CD4-positive, CD25-positive, alpha-beta regulatory T cell (primary cell): ENCODE results near the gene SGSH. TPM values are rescaled to one million over a fixed set of nuclear protein-coding genes. Genes with fewer than 3 reads are reported as not detected.

Source experiments
- ATAC-seq, 2 donors: fragments of 150-1000 bp; cut with Tn5 transposase; one replicate each; pipeline ENCODE4 v1.10.0; 2021; ENCODE audit warnings: low read depth in 2 of 2, moderate number of reproducible peaks in 2 of 2, moderate library complexity in 1 of 2
- DNase-seq, 3 donors: peaks; one replicate each; pipeline versions ENCODE4 v3.0.0 to v3.0.0-alpha.2; 2012 to 2022; ENCODE audit warnings: mixed read lengths in 1 of 3
- H3K27ac ChIP-seq: one replicate; pipeline ENCODE4 v1.7.0; 2013; ENCODE audit warnings: mild to moderate bottlenecking, low read length; ENCODE audit not compliant: insufficient read depth, poor library complexity, severe bottlenecking
- H3K27me3 ChIP-seq: one replicate; pipeline ENCODE4 v1.7.0; 2013; ENCODE audit warnings: low read length; ENCODE audit not compliant: control insufficient read depth, insufficient read depth
- H3K36me3 ChIP-seq: one replicate; pipeline ENCODE4 v1.7.0; 2013; ENCODE audit warnings: mild to moderate bottlenecking, low read length, moderate library complexity; ENCODE audit not compliant: control insufficient read depth, insufficient read depth
- H3K4me1 ChIP-seq: 2 replicates; pipeline ENCODE4 v1.7.0; 2013; ENCODE audit warnings: mild to moderate bottlenecking, low read length; ENCODE audit not compliant: insufficient read depth, control insufficient read depth, poor library complexity, severe bottlenecking
- H3K4me3 ChIP-seq: one replicate; pipeline ENCODE4 v1.7.0; 2013; ENCODE audit warnings: low read depth, mild to moderate bottlenecking, low read length, moderate library complexity
- H3K9me3 ChIP-seq, 2 experiments: 1 replicate in 1 of 2; 2 replicates in 1 of 2; pipeline ENCODE4 v1.7.0; 2013; ENCODE audit warnings: low read length in 2 of 2, mild to moderate bottlenecking in 1 of 2, moderate library complexity in 1 of 2; ENCODE audit not compliant: control insufficient read depth in 2 of 2
- H3K27ac Mint-ChIP-seq, 3 donors: one replicate each; pipeline ENCODE4 v1.8.0; 2020 to 2022; ENCODE audit warnings: mild to moderate bottlenecking in 3 of 3, mixed read lengths in 3 of 3, moderate library complexity in 2 of 3
- H3K27me3 Mint-ChIP-seq: one replicate; pipeline ENCODE4 v1.8.0; 2022; ENCODE audit warnings: mild to moderate bottlenecking, mixed read lengths
- H3K36me3 Mint-ChIP-seq: one replicate; pipeline ENCODE4 v1.8.0; 2020; ENCODE audit warnings: mixed read lengths
- H3K4me1 Mint-ChIP-seq, 4 donors: one replicate each; pipeline ENCODE4 v1.8.0; 2020 to 2022; ENCODE audit warnings: mixed read lengths in 4 of 4, mild to moderate bottlenecking in 1 of 4
- H3K4me3 Mint-ChIP-seq, 4 donors: one replicate each; pipeline ENCODE4 v1.8.0; 2020 to 2022; ENCODE audit warnings: mild to moderate bottlenecking in 4 of 4, mixed read lengths in 4 of 4, moderate library complexity in 3 of 4
- H3K9me3 Mint-ChIP-seq, 7 donors: one replicate each; pipeline ENCODE4 v1.8.0; 2020 to 2022; ENCODE audit warnings: mixed read lengths in 7 of 7, mild to moderate bottlenecking in 3 of 7, moderate library complexity in 2 of 7
- polyA plus RNA-seq, 4 donors: library from polyadenylated mRNA; unstranded; fragments of 300-500 nt; fragmentation: Illumina TruSeq; gene quantifications; one replicate each; pipeline ENCODE4 v1.2.3, GENCODE V29; 2021
- total RNA-seq: library from RNA; stranded (reverse); gene quantifications from one replicate; pipeline ENCODE4 v1.2.3, GENCODE V29; 2022

The SGSH gene
- total RNA-seq (138 TPM), polyA plus RNA-seq (10 to 100 TPM; 43.8 to 48.4 (median 46.7) TPM)

DNA sequence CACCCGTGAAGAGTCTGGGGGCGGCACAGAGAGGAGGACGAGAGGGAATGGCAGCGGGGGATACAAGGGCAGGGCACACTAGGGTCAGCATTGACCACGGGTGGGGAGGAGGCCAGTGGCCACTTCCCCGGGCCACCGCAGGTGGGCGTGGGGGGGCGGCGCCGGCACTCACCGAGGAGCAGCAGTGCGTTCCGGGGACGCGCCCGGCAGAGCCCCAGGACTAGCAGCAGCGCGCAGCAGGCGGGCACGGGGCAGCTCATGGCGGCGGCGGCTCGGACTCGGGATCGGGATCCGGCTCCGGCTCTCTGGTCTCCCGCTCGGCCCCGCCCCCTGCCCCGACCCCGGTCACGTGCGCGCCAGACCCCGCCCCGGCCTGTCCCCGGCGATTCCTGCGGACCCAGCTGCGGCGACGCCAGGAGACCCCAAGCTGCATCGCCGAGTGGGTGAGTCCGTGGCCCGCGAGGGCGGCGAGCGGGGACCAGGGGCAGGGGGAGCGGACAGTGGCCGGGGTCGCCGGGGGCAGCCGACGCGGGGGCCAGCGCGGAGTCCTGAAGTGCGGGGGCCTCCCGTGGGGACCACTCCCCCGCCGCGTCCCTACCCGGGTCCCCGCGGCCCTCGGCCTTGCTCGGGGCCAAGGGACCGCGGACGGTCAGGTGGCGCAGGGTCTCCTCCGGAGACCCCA, at the start of gene SGSH, which contains the start of gene SLC26A11:
SGSH (minus strand) TSS at position 280 of the 682 bp plus-strand sequence; CDS start at position 260, 20 bp downstream.
SLC26A11 (plus strand) TSS at position 374 of the 682 bp plus-strand sequence. CDS start 1,134 bp downstream, outside the sequence.
- DNase-seq (peak; percentile 44 to 57 (median 56)), ATAC-seq (peak; percentile 17 to 26)
- H3K4me1 ChIP-seq, result peaks cover 28% of the 10 kb centered on the region
- peak within 1 kb of the TSS; percentile 92 to 98 (median 96) for H3K4me3 Mint-ChIP-seq
- peak within 1 kb of the TSS; percentile 79 for H3K4me3 ChIP-seq
- peak within 1 kb of the TSS; percentile 97 to 98 (median 98) for H3K27ac Mint-ChIP-seq
- no peaks in the 10 kb centered on the region for H3K27me3 ChIP-seq
- H3K4me1 Mint-ChIP-seq, result peaks cover 0 to 68% (median 27%) of the 10 kb centered on the region in 4 donors
- peaks cover 4% of the 10 kb centered on the region for H3K27me3 Mint-ChIP-seq
- H3K36me3 Mint-ChIP-seq, result peaks cover 23% of the 10 kb centered on the region
- peaks cover 20% of the 10 kb centered on the region for H3K36me3 ChIP-seq
- peak within 1 kb of the TSS; percentile 87 for H3K27ac ChIP-seq
- H3K9me3 ChIP-seq, result no peaks in the 10 kb centered on the region
- H3K9me3 Mint-ChIP-seq, result no peaks in the 10 kb centered on the region

DNA sequence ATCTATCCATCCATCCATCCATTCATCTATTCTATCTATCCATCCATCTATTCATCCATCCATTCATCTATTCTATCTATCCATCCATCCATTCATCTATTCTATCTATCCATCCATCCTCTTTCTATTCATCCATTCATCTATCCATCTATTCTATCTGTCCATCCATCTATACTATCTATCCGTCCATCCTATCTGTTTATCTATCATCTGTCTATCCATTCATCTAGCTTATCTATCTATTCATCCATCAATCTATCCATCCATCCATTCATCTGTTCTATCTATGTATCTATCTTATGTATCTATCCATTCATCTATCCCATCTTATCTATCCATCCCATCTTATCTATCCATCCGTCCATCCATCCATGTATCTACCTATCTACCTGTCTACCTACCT, 49.3 kb upstream of the SGSH start:
- no peak for ATAC-seq
- no peak overlapping the region for H3K27ac Mint-ChIP-seq

DNA sequence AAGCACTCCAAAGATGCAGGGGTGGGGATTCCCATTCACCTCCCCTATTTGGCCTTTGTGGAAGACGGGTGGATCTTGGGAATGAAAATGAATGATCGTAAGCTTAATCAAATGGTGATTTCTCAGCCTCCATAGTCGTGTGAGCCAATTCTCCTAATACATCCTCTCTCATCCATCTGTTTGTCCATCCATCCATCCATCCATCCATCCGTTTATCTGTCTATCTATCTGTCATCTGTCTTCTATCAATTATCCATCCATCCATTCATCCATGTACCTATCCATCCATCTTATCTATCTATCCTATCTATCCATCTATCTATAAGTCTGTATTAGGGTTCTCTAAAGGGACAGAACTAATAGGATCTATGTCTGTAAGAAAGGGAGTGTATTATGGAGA, 48.3 kb upstream of the SGSH start:
- peaks cover 46% of the 10 kb centered on the region for H3K36me3 ChIP-seq
- no peak overlapping the region for H3K27ac ChIP-seq
- no peak for ATAC-seq

More for the DNA sequence above, 49.3 kb upstream of the SGSH start:
- H3K27me3 Mint-ChIP-seq, result no peaks in the 10 kb centered on the region
- Histone ChIP-seq H3K4me1 (peaks cover 57% of the 10 kb centered on the region), H3K27me3 (no peaks in the 10 kb centered on the region), H3K9me3 (no peaks in the 10 kb centered on the region), H3K4me3 (peak overlapping the region; percentile 3), H3K36me3 (peaks cover 53% of the 10 kb centered on the region), H3K27ac (no peak overlapping the region)
- H3K9me3 Mint-ChIP-seq, result no peaks in the 10 kb centered on the region
- no peak overlapping the region for H3K4me3 Mint-ChIP-seq
- DNase-seq, result no peak
- peaks cover 8 to 51% (median 27%) of the 10 kb centered on the region in 4 donors for H3K4me1 Mint-ChIP-seq
- H3K36me3 Mint-ChIP-seq, result peaks cover 14% of the 10 kb centered on the region

DNA sequence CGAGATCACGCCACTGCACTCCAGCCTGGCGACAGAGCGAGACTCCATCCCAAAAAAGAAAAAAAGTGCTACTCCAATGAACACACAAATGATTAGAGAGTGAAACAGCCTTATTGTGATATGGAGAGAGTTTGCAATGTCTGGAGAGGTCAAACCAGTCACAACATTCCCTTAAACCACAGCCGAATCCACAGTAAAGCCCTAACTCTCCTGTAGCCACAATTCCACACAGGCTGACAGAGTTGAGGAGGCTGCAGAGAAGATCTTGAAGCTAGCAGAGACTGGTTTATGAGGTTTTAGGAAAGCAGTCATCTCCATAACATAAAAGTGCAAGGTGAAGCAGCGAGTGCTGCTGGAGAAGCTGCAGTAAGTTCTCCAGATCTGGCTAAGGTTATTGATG, 47.3 kb upstream of the SGSH start:
- DNase-seq (no peak), ATAC-seq (no peak)
- Mint-ChIP-seq H3K4me1 (peaks cover 8 to 46% (median 21%) of the 10 kb centered on the region in 4 donors), H3K27ac (peak overlapping the region in 1 of 3 donors; percentile 58), H3K27me3 (no peaks in the 10 kb centered on the region), H3K4me3 (peak overlapping the region in 3 of 4 donors; percentile 36 to 56 (median 55)), H3K36me3 (peaks cover 15% of the 10 kb centered on the region), H3K9me3 (no peaks in the 10 kb centered on the region)
- H3K9me3 ChIP-seq, result no peaks in the 10 kb centered on the region
- no peak overlapping the region for H3K27ac ChIP-seq
- H3K4me3 ChIP-seq, result peak overlapping the region; percentile 11
- H3K4me1 ChIP-seq, result peaks cover 67% of the 10 kb centered on the region
- no peaks in the 10 kb centered on the region for H3K27me3 ChIP-seq
- H3K36me3 ChIP-seq, result peaks cover 37% of the 10 kb centered on the region

More for the DNA sequence above, 48.3 kb upstream of the SGSH start:
- H3K27me3 Mint-ChIP-seq, result no peaks in the 10 kb centered on the region
- Histone ChIP-seq H3K9me3 (no peaks in the 10 kb centered on the region), H3K27me3 (no peaks in the 10 kb centered on the region), H3K4me1 (peaks cover 59% of the 10 kb centered on the region), H3K4me3 (peak overlapping the region; percentile 6)
- H3K4me1 Mint-ChIP-seq, result peaks cover 8 to 47% (median 23%) of the 10 kb centered on the region in 4 donors
- H3K9me3 Mint-ChIP-seq, result no peaks in the 10 kb centered on the region
- no peak overlapping the region for H3K4me3 Mint-ChIP-seq
- H3K36me3 Mint-ChIP-seq, result peaks cover 15% of the 10 kb centered on the region
- no peak for DNase-seq
- no peak overlapping the region for H3K27ac Mint-ChIP-seq

DNA sequence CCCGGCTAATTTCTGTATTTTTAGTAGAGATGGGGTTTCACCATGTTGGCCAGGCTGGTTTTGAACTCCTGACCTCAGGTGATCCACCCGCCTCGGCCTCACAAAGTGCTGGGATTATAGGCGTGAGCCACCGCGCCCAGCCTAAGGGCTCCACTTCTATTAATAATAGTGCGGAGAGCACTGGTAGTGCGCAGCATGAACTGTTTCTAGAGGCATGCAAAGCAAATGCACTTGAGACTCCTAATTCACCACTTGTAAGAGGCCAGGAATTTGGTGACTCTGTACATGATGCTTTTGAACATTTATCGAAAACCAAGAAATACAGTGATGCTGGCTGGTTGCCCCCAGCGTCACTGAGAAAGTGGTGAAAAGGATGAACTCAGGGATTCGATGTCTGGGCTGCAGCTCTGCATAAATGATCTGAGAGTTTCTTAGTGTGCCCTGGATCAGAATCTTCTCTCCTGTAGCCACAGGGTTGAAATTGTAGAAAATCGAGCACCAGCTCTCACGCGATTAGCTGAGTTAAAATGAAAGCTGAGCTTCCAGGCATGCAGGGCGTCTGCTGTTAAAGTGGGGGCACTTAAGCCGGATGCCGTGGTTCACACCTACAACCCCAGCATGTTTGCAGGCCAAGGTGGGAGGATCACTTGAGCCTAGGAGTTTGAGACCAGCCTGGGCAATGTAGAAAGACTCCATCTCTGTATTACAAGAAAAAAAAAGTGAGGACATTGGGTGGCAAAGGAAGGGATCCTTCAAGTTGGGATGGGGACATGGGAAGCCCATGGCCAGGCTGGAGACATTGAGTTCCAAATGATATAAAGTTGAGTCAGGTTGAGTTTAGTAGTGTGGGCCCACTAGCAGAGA, 45.3 kb upstream of the SGSH start:
- H3K36me3 Mint-ChIP-seq, result peaks cover 16% of the 10 kb centered on the region
- peak overlapping the region; percentile 95 to 98 (median 96) for H3K4me3 Mint-ChIP-seq
- DNase-seq (peak; percentile 22 to 91 (median 60)), ATAC-seq (peak in 1 of 2 donors; percentile 35)
- H3K4me1 Mint-ChIP-seq, result peaks cover 3 to 56% (median 29%) of the 10 kb centered on the region in 4 donors
- H3K4me3 ChIP-seq, result peak overlapping the region; percentile 88
- peaks cover 31% of the 10 kb centered on the region for H3K36me3 ChIP-seq
- H3K4me1 ChIP-seq, result peaks cover 71% of the 10 kb centered on the region
- no peaks in the 10 kb centered on the region for H3K27me3 Mint-ChIP-seq
- peak overlapping the region; percentile 87 to 91 (median 91) for H3K27ac Mint-ChIP-seq
- H3K9me3 Mint-ChIP-seq, result no peaks in the 10 kb centered on the region
- H3K9me3 ChIP-seq, result no peaks in the 10 kb centered on the region
- H3K27ac ChIP-seq, result peak overlapping the region; percentile 92
- H3K27me3 ChIP-seq, result no peaks in the 10 kb centered on the region

DNA sequence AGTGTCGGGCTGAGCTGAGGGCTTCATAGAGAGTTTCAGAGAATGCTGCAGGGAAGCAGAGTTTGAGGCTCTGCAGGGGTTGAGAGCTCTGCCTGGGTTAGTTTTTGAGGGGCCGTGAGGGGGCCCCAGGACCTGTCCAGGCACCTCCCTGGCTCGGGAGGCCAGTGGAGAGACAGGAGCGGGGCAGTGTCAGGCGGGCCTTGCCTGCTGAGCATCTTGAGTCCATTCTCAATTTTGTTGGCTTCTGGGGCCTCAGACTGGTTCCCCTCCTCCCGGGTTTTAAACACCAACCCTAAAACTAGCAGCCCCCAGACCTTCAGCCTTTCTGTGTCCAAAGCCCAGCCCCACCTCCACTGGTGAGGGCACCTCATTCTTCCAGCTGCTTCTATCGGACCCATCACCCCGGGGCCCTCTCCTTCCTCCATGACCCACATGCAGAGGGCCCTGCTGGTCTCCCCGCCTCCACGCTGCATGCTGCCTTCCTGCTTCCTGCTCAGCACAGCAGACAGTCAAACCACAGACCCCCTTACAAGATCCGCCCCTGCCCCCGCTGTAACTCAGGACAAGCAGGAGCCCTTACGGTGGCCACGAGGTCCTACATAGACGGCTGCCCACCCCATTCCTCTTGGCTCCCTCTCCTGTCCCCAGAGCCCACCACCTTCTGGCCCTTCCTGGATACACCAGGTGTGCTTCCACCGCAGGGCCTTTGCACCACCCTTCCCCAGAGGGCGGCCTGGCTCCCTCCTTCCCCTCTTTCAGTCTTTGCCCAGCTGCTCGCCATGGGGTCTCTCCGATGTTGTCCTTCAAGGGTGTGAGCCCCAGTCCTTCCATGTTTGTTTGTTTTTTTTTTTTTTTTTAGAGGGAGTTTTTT, 44.3 kb upstream of the SGSH start:
- peak overlapping the region; percentile 87 to 91 (median 91) for H3K27ac Mint-ChIP-seq
- peaks cover 21% of the 10 kb centered on the region for H3K36me3 ChIP-seq
- peak overlapping the region; percentile 86 for H3K4me3 ChIP-seq
- no peaks in the 10 kb centered on the region for H3K9me3 ChIP-seq
- no peaks in the 10 kb centered on the region for H3K9me3 Mint-ChIP-seq
- peak overlapping the region; percentile 92 for H3K27ac ChIP-seq
- peak overlapping the region; percentile 95 to 98 (median 96) for H3K4me3 Mint-ChIP-seq
- DNase-seq, result peak; percentile 37 to 83 (median 51)
- no peaks in the 10 kb centered on the region for H3K27me3 ChIP-seq
- peaks cover 3 to 61% (median 26%) of the 10 kb centered on the region in 4 donors for H3K4me1 Mint-ChIP-seq
- ATAC-seq, result peak in 1 of 2 donors; percentile 10
- peaks cover 74% of the 10 kb centered on the region for H3K4me1 ChIP-seq
- H3K36me3 Mint-ChIP-seq, result peaks cover 16% of the 10 kb centered on the region
- no peaks in the 10 kb centered on the region for H3K27me3 Mint-ChIP-seq
